ENCODE measurements around the gene MIX23. TPM values are rescaled to one million over a fixed set of nuclear protein-coding genes. Genes with fewer than 3 reads are reported as not detected.
"Not testable (repeated sequence)": the region's sequence is repeated elsewhere in the genome, so short reads cannot be mapped to it uniquely, and the experiment has no call there.

Gene MIX23
- total RNA-seq, 1 donor from 2014 or later: 44.9 TPM

- Mint-ChIP-seq H3K36me3 (peaks cover 12% of the 10 kb centered on the region), H3K27me3 (no peaks in the 10 kb centered on the region), H3K27ac (no peak overlapping the region), H3K9me3 (no peaks in the 10 kb centered on the region), H3K4me3 (peak overlapping the region; percentile 16), H3K4me1 (ENCODE audit: unreplicated experiment) (peaks cover 3% of the 10 kb centered on the region)
- TF ChIP-seq CTCF (conservative IDR thresholded peaks at IDR 0.05): no peak
- no peak for DNase-seq (ENCODE audit: extremely low spot score, unreplicated experiment)
Measured at GRCh38 chr3:122387709-122388108, 4.7 kb upstream of the MIX23 start.

- peak; percentile 93 for DNase-seq (ENCODE audit: extremely low spot score, unreplicated experiment)
- H3K9me3 Mint-ChIP-seq: no peaks in the 10 kb centered on the region
- peak within 1 kb of the TSS; percentile 95 for H3K27ac Mint-ChIP-seq
- peak; percentile 68 for TF ChIP-seq CTCF (conservative IDR thresholded peaks at IDR 0.05)
- no peaks in the 10 kb centered on the region for H3K27me3 Mint-ChIP-seq
- H3K4me3 Mint-ChIP-seq: peak within 1 kb of the TSS; percentile 93
- peaks cover 12% of the 10 kb centered on the region for H3K36me3 Mint-ChIP-seq
- peaks cover 3% of the 10 kb centered on the region for H3K4me1 Mint-ChIP-seq (ENCODE audit: unreplicated experiment)
Measured at GRCh38 chr3:122383771-122384697, 1.0 kb upstream of the MIX23 start, which contains the start of gene FAM162A. TSS of gene FAM162A (plus strand) at chr3:122384182. CDS start at chr3:122384266, 84 bp downstream.

- peaks cover 12% of the 10 kb centered on the region for H3K36me3 Mint-ChIP-seq
- no peaks in the 10 kb centered on the region for H3K27me3 Mint-ChIP-seq
- H3K4me3 Mint-ChIP-seq: no peak overlapping the region
Measured at GRCh38 chr3:122377975-122378374, 5.1 kb downstream of the MIX23 start.

GRCh38 chr3:122374034-122374433 is 9.0 kb downstream of the MIX23 start:
- TF ChIP-seq CTCF (conservative IDR thresholded peaks at IDR 0.05): no peak
- H3K4me1 Mint-ChIP-seq (ENCODE audit: unreplicated experiment): no peaks in the 10 kb centered on the region
- no peak for DNase-seq (ENCODE audit: extremely low spot score, unreplicated experiment)
- H3K27ac Mint-ChIP-seq: no peak overlapping the region
- no peaks in the 10 kb centered on the region for H3K27me3 Mint-ChIP-seq
- H3K4me3 Mint-ChIP-seq: no peak overlapping the region
- no peaks in the 10 kb centered on the region for H3K9me3 Mint-ChIP-seq
- H3K36me3 Mint-ChIP-seq: peaks cover 15% of the 10 kb centered on the region

More at GRCh38 chr3:122377975-122378374, 5.1 kb downstream of the MIX23 start:
- Mint-ChIP-seq H3K4me1 (ENCODE audit: unreplicated experiment) (no peaks in the 10 kb centered on the region), H3K9me3 (no peaks in the 10 kb centered on the region), H3K27ac (no peak overlapping the region)
- TF ChIP-seq CTCF (conservative IDR thresholded peaks at IDR 0.05): no peak
- no peak for DNase-seq (ENCODE audit: extremely low spot score, unreplicated experiment)

- no peak for DNase-seq (ENCODE audit: extremely low spot score, unreplicated experiment)
- Mint-ChIP-seq H3K36me3 (peaks cover 23% of the 10 kb centered on the region), H3K27ac (peak overlapping the region; percentile 5), H3K4me3 (no peak overlapping the region), H3K27me3 (no peaks in the 10 kb centered on the region), H3K4me1 (ENCODE audit: unreplicated experiment) (no peaks in the 10 kb centered on the region), H3K9me3 (no peaks in the 10 kb centered on the region)
- TF ChIP-seq CTCF (conservative IDR thresholded peaks at IDR 0.05): no peak
Measured at GRCh38 chr3:122366379-122366749, 16.7 kb downstream of the MIX23 start.

GRCh38 chr3:122365582-122366378 is 17.3 kb downstream of the MIX23 start:
- DNase-seq (ENCODE audit: extremely low spot score, unreplicated experiment): not testable (repeated sequence)

More at GRCh38 chr3:122365582-122366378, 17.3 kb downstream of the MIX23 start:
- not testable (repeated sequence) for H3K27me3 Mint-ChIP-seq; H3K9me3 Mint-ChIP-seq; H3K4me1 Mint-ChIP-seq (ENCODE audit: unreplicated experiment)
- Mint-ChIP-seq H3K36me3 (peaks cover 23% of the 10 kb centered on the region), H3K4me3 (peak overlapping the region; percentile 23), H3K27ac (peak overlapping the region; percentile 83)
